SH-SY5Y (cell line): Measurements from ENCODE around the gene SLC35G6.

ENCODE experiments used
- GATA2 ChIP-seq: IDR thresholded peaks from 2 replicates; pipeline ENCODE4 v1.6.1; 2011; ENCODE audit warnings: mild to moderate bottlenecking, low read depth, low read length
- GATA3 ChIP-seq: IDR thresholded peaks from 2 replicates; pipeline ENCODE4 v1.6.1; 2011; ENCODE audit warnings: low read depth, mild to moderate bottlenecking, low read length, moderate library complexity

- TF ChIP-seq GATA2: no peak
- TF ChIP-seq GATA3: no peak
Observed at GRCh38 chr17:7467498-7467897, 13.7 kb upstream of the SLC35G6 start.
